ENCODE results near the gene RARS1.

RARS1 gene

GRCh38 chr5:168552146-168552545 is 65.9 kb downstream of the RARS1 start:
- ChIA-PET POLR2A (no interaction called here), CTCF (no interaction called here)
- H3K27me3 ChIP-seq (replicated peaks in 2 of 5; ENCODE audit: control insufficient read depth in 4 of 5, insufficient read depth in 5 of 5, low read length in 4 of 5): no peaks in the 10 kb centered on the region
- no CpG with 5 or more reads among the region's 1 CpG for WGBS (ENCODE audit: insufficient coverage)
- DNase-seq: no peak
- H3K9me3 ChIP-seq (ENCODE audit: control extremely low read depth in 1 of 5, control insufficient read depth in 4 of 5, insufficient read depth in 2 of 5, low read depth in 1 of 5, low read length in 4 of 5): no peaks in the 10 kb centered on the region
- H3K4me3 ChIP-seq (ENCODE audit: control insufficient read depth in 1 of 7, extremely low read depth in 1 of 7, insufficient read depth in 4 of 7, low read depth in 2 of 7, low read length in 6 of 7): no peak overlapping the region
- H3K4me1 ChIP-seq (ENCODE audit: control extremely low read depth in 1 of 4, control insufficient read depth in 4 of 4, insufficient read depth in 4 of 4, low read length in 3 of 4): no peaks in the 10 kb centered on the region
- H3K27ac ChIP-seq (ENCODE audit: insufficient read depth in 1 of 2, low read depth in 1 of 2, low read length in 2 of 2, poor library complexity in 1 of 2, severe bottlenecking in 2 of 2): no peak overlapping the region
- peaks cover 21 to 65% (median 32%) of the 10 kb centered on the region in 4 experiments for H3K36me3 ChIP-seq (ENCODE audit: control insufficient read depth in 4 of 4, insufficient read depth in 4 of 4, low read length in 3 of 4)

GRCh38 chr5:168553377-168554130 is 67.3 kb downstream of the RARS1 start:
- CTCF ChIA-PET: no interaction called here
- H3K9me3 ChIP-seq (ENCODE audit: control extremely low read depth in 1 of 5, control insufficient read depth in 4 of 5, insufficient read depth in 2 of 5, low read depth in 1 of 5, low read length in 4 of 5): no peaks in the 10 kb centered on the region
- no peak overlapping the region for H3K27ac ChIP-seq (ENCODE audit: insufficient read depth in 1 of 2, low read depth in 1 of 2, low read length in 2 of 2, poor library complexity in 1 of 2, severe bottlenecking in 2 of 2)
- no peak overlapping the region for H3K4me3 ChIP-seq (ENCODE audit: control insufficient read depth in 1 of 7, extremely low read depth in 1 of 7, insufficient read depth in 4 of 7, low read depth in 2 of 7, low read length in 6 of 7)
- peaks cover 25 to 67% (median 37%) of the 10 kb centered on the region in 4 experiments for H3K36me3 ChIP-seq (ENCODE audit: control insufficient read depth in 4 of 4, insufficient read depth in 4 of 4, low read length in 3 of 4)
- POLR2A ChIA-PET: no interaction called here
- H3K27me3 ChIP-seq (replicated peaks in 2 of 5; ENCODE audit: control insufficient read depth in 4 of 5, insufficient read depth in 5 of 5, low read length in 4 of 5): no peaks in the 10 kb centered on the region
- no peaks in the 10 kb centered on the region for H3K4me1 ChIP-seq (ENCODE audit: control extremely low read depth in 1 of 4, control insufficient read depth in 4 of 4, insufficient read depth in 4 of 4, low read length in 3 of 4)
- DNase-seq: no peak
- no CpG with 5 or more reads among the region's 2 CpGs for WGBS (ENCODE audit: insufficient coverage)

GRCh38 chr5:168557389-168557788 is 71.1 kb downstream of the RARS1 start:
- Histone ChIP-seq H3K36me3 (ENCODE audit: control insufficient read depth in 4 of 4, insufficient read depth in 4 of 4, low read length in 3 of 4) (peaks cover 32 to 80% (median 55%) of the 10 kb centered on the region in 4 experiments), H3K4me3 (ENCODE audit: control insufficient read depth in 1 of 7, extremely low read depth in 1 of 7, insufficient read depth in 4 of 7, low read depth in 2 of 7, low read length in 6 of 7) (no peak overlapping the region), H3K4me1 (ENCODE audit: control extremely low read depth in 1 of 4, control insufficient read depth in 4 of 4, insufficient read depth in 4 of 4, low read length in 3 of 4) (no peaks in the 10 kb centered on the region), H3K27ac (ENCODE audit: insufficient read depth in 1 of 2, low read depth in 1 of 2, low read length in 2 of 2, poor library complexity in 1 of 2, severe bottlenecking in 2 of 2) (no peak overlapping the region), H3K27me3 (replicated peaks in 2 of 5; ENCODE audit: control insufficient read depth in 4 of 5, insufficient read depth in 5 of 5, low read length in 4 of 5) (no peaks in the 10 kb centered on the region), H3K9me3 (ENCODE audit: control extremely low read depth in 1 of 5, control insufficient read depth in 4 of 5, insufficient read depth in 2 of 5, low read depth in 1 of 5, low read length in 4 of 5) (no peaks in the 10 kb centered on the region)
- WGBS (ENCODE audit: insufficient coverage): no CpG with 5 or more reads among the region's 2 CpGs
- CTCF ChIA-PET: interaction anchor here (0.8 kb wide), 1 partner anchor 13 kb away, joined by 3 read pairs; no protein-coding TSS in a partner anchor
- POLR2A ChIA-PET: no interaction called here
- no peak for DNase-seq

GRCh38 chr5:168562279-168562678 is 76.0 kb downstream of the RARS1 start:
- 100% methylated on average over 2 of the region's 2 CpGs for WGBS (ENCODE audit: insufficient coverage)
- no peak for DNase-seq
- POLR2A ChIA-PET: no interaction called here
- Histone ChIP-seq H3K36me3 (ENCODE audit: control insufficient read depth in 4 of 4, insufficient read depth in 4 of 4, low read length in 3 of 4) (peaks cover 27 to 80% (median 53%) of the 10 kb centered on the region in 4 experiments), H3K27me3 (replicated peaks in 2 of 5; ENCODE audit: control insufficient read depth in 4 of 5, insufficient read depth in 5 of 5, low read length in 4 of 5) (no peaks in the 10 kb centered on the region), H3K4me1 (ENCODE audit: control extremely low read depth in 1 of 4, control insufficient read depth in 4 of 4, insufficient read depth in 4 of 4, low read length in 3 of 4) (no peaks in the 10 kb centered on the region), H3K4me3 (ENCODE audit: control insufficient read depth in 1 of 7, extremely low read depth in 1 of 7, insufficient read depth in 4 of 7, low read depth in 2 of 7, low read length in 6 of 7) (no peak overlapping the region), H3K27ac (ENCODE audit: insufficient read depth in 1 of 2, low read depth in 1 of 2, low read length in 2 of 2, poor library complexity in 1 of 2, severe bottlenecking in 2 of 2) (no peak overlapping the region), H3K9me3 (ENCODE audit: control extremely low read depth in 1 of 5, control insufficient read depth in 4 of 5, insufficient read depth in 2 of 5, low read depth in 1 of 5, low read length in 4 of 5) (no peaks in the 10 kb centered on the region)
- CTCF ChIA-PET: no interaction called here

GRCh38 chr5:168563959-168564358 is 77.7 kb downstream of the RARS1 start:
- no peak overlapping the region for H3K4me3 ChIP-seq (ENCODE audit: control insufficient read depth in 1 of 7, extremely low read depth in 1 of 7, insufficient read depth in 4 of 7, low read depth in 2 of 7, low read length in 6 of 7)
- no peak overlapping the region for H3K27ac ChIP-seq (ENCODE audit: insufficient read depth in 1 of 2, low read depth in 1 of 2, low read length in 2 of 2, poor library complexity in 1 of 2, severe bottlenecking in 2 of 2)
- CTCF ChIA-PET: no interaction called here
- peaks cover 27 to 79% (median 53%) of the 10 kb centered on the region in 4 experiments for H3K36me3 ChIP-seq (ENCODE audit: control insufficient read depth in 4 of 4, insufficient read depth in 4 of 4, low read length in 3 of 4)
- POLR2A ChIA-PET: no interaction called here
- no peaks in the 10 kb centered on the region for H3K9me3 ChIP-seq (ENCODE audit: control extremely low read depth in 1 of 5, control insufficient read depth in 4 of 5, insufficient read depth in 2 of 5, low read depth in 1 of 5, low read length in 4 of 5)
- no peaks in the 10 kb centered on the region for H3K27me3 ChIP-seq (replicated peaks in 2 of 5; ENCODE audit: control insufficient read depth in 4 of 5, insufficient read depth in 5 of 5, low read length in 4 of 5)
- DNase-seq: no peak
- WGBS (ENCODE audit: insufficient coverage): no CpG with 5 or more reads among the region's 1 CpG
- no peaks in the 10 kb centered on the region for H3K4me1 ChIP-seq (ENCODE audit: control extremely low read depth in 1 of 4, control insufficient read depth in 4 of 4, insufficient read depth in 4 of 4, low read length in 3 of 4)

GRCh38 chr5:168568738-168569137 is 82.5 kb downstream of the RARS1 start:
- peaks cover 19 to 44% (median 31%) of the 10 kb centered on the region in 4 experiments for H3K36me3 ChIP-seq (ENCODE audit: control insufficient read depth in 4 of 4, insufficient read depth in 4 of 4, low read length in 3 of 4)
- POLR2A ChIA-PET: no interaction called here
- no peak overlapping the region for H3K4me3 ChIP-seq (ENCODE audit: control insufficient read depth in 1 of 7, extremely low read depth in 1 of 7, insufficient read depth in 4 of 7, low read depth in 2 of 7, low read length in 6 of 7)
- CTCF ChIA-PET: no interaction called here
- H3K9me3 ChIP-seq (ENCODE audit: control extremely low read depth in 1 of 5, control insufficient read depth in 4 of 5, insufficient read depth in 2 of 5, low read depth in 1 of 5, low read length in 4 of 5): no peaks in the 10 kb centered on the region
- no peak for DNase-seq
- no peaks in the 10 kb centered on the region for H3K27me3 ChIP-seq (replicated peaks in 2 of 5; ENCODE audit: control insufficient read depth in 4 of 5, insufficient read depth in 5 of 5, low read length in 4 of 5)
- no peaks in the 10 kb centered on the region for H3K4me1 ChIP-seq (ENCODE audit: control extremely low read depth in 1 of 4, control insufficient read depth in 4 of 4, insufficient read depth in 4 of 4, low read length in 3 of 4)
- no peak overlapping the region for H3K27ac ChIP-seq (ENCODE audit: insufficient read depth in 1 of 2, low read depth in 1 of 2, low read length in 2 of 2, poor library complexity in 1 of 2, severe bottlenecking in 2 of 2)
- 92% methylated on average over 5 of the region's 6 CpGs for WGBS (ENCODE audit: insufficient coverage)
